MCF 10A (cell line): ENCODE measurements around the gene NEAT1. TPM values are rescaled to one million over a fixed set of nuclear protein-coding genes. Genes with fewer than 3 reads are reported as not detected.

ENCODE experiments used
- BruUV-seq: library from RNA; stranded (reverse); fragments of 400-500 nt; replicated peaks from 2 replicates; lab custom pipeline; 2021; lab: Mats Ljungman, UMichigan
- CTCF ChIA-PET: fragments of 300-600 bp; sonication (Branson Sonifier 250); formaldehyde crosslinking; extraction: SDS; loops from one replicate; lab custom pipeline; 2021; ENCODE audit warnings: antibody characterized with exemption, inconsistent platforms; lab: Yijun Ruan, JAX
- POLR2A ChIA-PET: fragments of 300-600, 350-650 bp; sonication (Branson Sonifier 250); formaldehyde crosslinking; extraction: SDS; loops from one replicate; lab custom pipeline; 2020; ENCODE audit warnings: antibody characterized with exemption, inconsistent platforms; lab: Yijun Ruan, JAX
- DNase-seq: peaks from one replicate; pipeline ENCODE4 v3.0.0-alpha.2; 2018; ENCODE audit not compliant: unreplicated experiment
- H3K27ac Mint-ChIP-seq: one replicate; pipeline ENCODE4 v1.8.0; 2022; ENCODE audit warnings: mild to moderate bottlenecking, low read depth, mixed read lengths; ENCODE audit not compliant: unreplicated experiment
- H3K27me3 Mint-ChIP-seq: one replicate; pipeline ENCODE4 v1.8.0; 2022; ENCODE audit warnings: mixed read lengths; ENCODE audit not compliant: insufficient read depth, unreplicated experiment
- H3K36me3 Mint-ChIP-seq: one replicate; pipeline ENCODE4 v1.8.0; 2022; ENCODE audit warnings: mild to moderate bottlenecking, moderate library complexity, mixed read lengths; ENCODE audit not compliant: insufficient read depth, unreplicated experiment
- H3K4me1 Mint-ChIP-seq: one replicate; pipeline ENCODE4 v1.8.0; 2022; ENCODE audit warnings: mixed read lengths; ENCODE audit not compliant: insufficient read depth, unreplicated experiment
- H3K4me3 Mint-ChIP-seq: one replicate; pipeline ENCODE4 v1.8.0; 2022; ENCODE audit warnings: mild to moderate bottlenecking, moderate library complexity, mixed read lengths; ENCODE audit not compliant: unreplicated experiment
- H3K9me3 Mint-ChIP-seq: one replicate; pipeline ENCODE4 v1.8.0; 2022; ENCODE audit warnings: mixed read lengths; ENCODE audit not compliant: unreplicated experiment
- intact Hi-C: fragments of 100-400 bp; cut with micrococcal nuclease; formaldehyde crosslinking; loops from 2 replicates; pipeline ENCODE4 v1.14.1; 2022
- total RNA-seq: library from RNA; stranded (reverse); gene quantifications from 2 replicates; pipeline ENCODE4 v1.2.3, GENCODE V29; 2022
- TF ChIP-seq, protein P1 (sequence below): fragments of 200-600 bp; IDR thresholded peaks from one replicate; pipeline ENCODE4 v1.8.0; 2022; ENCODE audit warnings: antibody characterized with exemption, mild to moderate bottlenecking; ENCODE audit not compliant: unreplicated experiment

NEAT1 gene
- total RNA-seq, 1 experiment from 2014 or later = 1,026 TPM

DNA sequence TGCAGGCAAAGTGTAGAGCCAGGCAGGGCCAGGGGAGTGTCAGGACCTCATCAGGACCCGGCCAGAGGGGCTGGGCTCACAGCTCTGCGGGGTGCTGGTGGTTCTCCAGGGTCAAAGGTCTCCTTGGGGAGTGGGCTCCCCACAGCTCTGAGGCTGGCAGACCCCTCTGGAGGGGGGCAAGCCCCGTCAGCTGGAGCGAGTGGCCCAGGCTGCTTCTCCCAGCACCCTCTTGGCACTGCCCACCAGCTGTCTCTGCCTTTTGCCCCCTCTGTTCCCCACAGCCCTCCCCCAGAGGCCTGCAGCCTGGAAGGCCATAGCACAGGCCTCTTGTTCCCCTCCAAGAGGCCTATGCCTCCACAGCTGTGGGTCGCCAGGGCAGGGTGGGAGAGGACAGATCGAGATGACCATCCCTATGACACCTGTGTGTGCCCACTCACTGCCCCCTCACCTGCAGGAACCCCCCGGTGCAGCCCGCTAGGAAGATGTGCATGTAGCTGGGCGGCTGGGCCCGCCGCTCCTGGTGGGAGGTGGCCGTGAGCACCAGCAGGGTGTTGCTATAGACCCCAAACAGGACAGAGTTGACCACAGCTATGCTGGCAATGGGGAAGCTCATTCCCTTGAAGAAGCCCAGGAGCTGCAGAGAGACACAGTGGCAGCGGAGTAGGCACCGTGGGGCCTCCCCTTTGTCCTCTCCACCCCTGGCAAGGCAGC, 43.5 kb upstream of the NEAT1 start:
- no peak for DNase-seq
- Mint-ChIP-seq H3K36me3 (peaks cover 6% of the 10 kb centered on the region), H3K27me3 (no peaks in the 10 kb centered on the region), H3K27ac (no peak overlapping the region), H3K4me3 (no peak overlapping the region), H3K4me1 (peaks cover 24% of the 10 kb centered on the region), H3K9me3 (no peaks in the 10 kb centered on the region)
- TF ChIP-seq, protein P1, sequence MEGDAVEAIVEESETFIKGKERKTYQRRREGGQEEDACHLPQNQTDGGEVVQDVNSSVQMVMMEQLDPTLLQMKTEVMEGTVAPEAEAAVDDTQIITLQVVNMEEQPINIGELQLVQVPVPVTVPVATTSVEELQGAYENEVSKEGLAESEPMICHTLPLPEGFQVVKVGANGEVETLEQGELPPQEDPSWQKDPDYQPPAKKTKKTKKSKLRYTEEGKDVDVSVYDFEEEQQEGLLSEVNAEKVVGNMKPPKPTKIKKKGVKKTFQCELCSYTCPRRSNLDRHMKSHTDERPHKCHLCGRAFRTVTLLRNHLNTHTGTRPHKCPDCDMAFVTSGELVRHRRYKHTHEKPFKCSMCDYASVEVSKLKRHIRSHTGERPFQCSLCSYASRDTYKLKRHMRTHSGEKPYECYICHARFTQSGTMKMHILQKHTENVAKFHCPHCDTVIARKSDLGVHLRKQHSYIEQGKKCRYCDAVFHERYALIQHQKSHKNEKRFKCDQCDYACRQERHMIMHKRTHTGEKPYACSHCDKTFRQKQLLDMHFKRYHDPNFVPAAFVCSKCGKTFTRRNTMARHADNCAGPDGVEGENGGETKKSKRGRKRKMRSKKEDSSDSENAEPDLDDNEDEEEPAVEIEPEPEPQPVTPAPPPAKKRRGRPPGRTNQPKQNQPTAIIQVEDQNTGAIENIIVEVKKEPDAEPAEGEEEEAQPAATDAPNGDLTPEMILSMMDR = no peak
- intact Hi-C loops = no loop called here
- ChIA-PET POLR2A (interaction anchor here (0.8 to 14.8 kb wide), 4 partner anchors 9 to 123 kb away, joined by 4 to 426 read pairs (median 182); partner anchors contain the start of genes MALAT1 and NEAT1), CTCF (interaction anchor here (0.9 to 1.7 kb wide), 3 partner anchors 38 to 138 kb away, joined by 3 to 7 read pairs (median 6); no protein-coding TSS in a partner anchor)
- BruUV-seq = no TSS peak

DNA sequence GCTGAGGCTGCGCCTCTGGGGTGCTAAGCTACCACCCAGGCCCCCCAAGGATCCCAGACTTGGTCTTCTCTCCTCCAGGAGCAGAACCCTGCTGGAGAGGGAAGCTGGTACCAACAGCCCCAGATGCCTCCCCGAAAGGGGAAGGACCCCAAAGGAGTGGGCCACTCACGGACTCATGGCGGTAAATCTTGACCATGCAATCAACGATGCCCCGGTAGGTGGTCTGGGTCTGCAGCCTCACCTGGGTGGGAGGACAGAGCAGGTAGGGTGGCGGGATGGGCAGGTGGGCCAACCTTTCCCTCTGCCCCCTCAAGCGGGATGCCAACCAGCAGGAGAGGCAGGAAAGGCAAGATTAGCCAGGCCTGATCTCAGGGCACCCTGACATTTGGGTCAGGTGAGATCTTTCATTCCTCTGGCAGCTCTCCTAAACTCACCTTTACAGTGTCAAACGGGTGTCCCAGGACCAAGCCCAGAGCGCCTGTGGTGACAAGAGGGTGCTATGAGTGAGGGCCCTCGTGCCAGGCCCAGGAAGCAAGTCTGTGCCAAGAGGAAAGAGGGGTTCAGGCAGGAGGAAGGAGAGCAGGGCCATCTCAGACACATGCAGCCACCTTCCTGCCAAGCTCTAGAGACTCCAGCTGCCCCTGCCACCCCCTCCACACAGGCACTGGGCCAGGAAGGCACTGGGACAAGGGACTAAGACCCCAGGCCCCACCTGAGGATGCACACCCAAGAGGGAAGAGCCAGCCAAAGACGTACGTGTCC, 42.7 kb upstream of the NEAT1 start:
- intact Hi-C loops = no loop called here
- CTCF ChIA-PET = interaction anchor here (0.6 to 1.7 kb wide), 6 partner anchors 13 to 122 kb away, joined by 3 to 7 read pairs (median 3); partner anchors contain the start of gene CDC42EP2

DNA sequence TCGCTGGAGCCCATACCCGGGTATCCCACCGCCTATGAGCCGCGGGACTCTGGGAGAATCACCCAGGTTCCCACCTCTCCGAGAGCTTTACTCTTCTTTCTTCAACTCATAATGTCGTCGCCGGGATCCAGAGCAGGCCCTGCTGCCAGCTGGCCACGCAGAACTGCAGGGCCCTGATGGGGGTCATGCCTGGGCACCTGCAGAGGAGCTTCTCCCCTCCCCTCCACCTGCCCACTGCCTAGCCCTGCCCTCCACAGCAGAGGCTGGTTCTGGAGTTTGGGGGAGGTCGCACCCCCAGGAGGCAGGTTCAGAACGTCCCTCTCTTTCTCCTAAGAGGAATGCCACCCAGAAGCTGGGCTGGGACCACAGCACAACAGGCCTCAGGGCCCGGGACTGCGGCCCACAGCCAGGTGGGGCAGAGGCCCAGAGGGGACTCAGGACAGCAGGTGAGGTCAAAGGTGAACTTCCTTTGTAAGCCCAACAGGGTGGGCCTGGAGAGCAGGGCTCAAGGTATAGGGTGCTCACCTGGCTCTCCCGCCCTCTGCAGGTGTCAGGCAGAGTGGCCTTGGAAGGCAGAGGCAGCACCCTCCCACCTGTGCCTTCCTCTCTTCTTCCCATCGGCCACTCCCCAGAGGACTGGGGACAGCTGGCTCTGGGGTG, 42.0 kb upstream of the NEAT1 start:
- intact Hi-C loops = no loop called here
- H3K36me3 Mint-ChIP-seq = peaks cover 6% of the 10 kb centered on the region
- ChIA-PET POLR2A (interaction anchor here (0.6 to 14.8 kb wide), 9 partner anchors 10 to 144 kb away, joined by 3 to 426 read pairs (median 8); partner anchors contain the start of genes MALAT1, NEAT1 and SCYL1), CTCF (interaction anchor here (0.6 to 1.7 kb wide), 5 partner anchors 14 to 111 kb away, joined by 3 to 7 read pairs (median 3); no protein-coding TSS in a partner anchor)
- H3K4me1 Mint-ChIP-seq = peaks cover 26% of the 10 kb centered on the region
- H3K4me3 Mint-ChIP-seq = no peak overlapping the region
- TF ChIP-seq, protein P1 = no peak
- no peaks in the 10 kb centered on the region for H3K27me3 Mint-ChIP-seq
- DNase-seq = no peak
- H3K27ac Mint-ChIP-seq = no peak overlapping the region
- BruUV-seq = no TSS peak
- H3K9me3 Mint-ChIP-seq = no peaks in the 10 kb centered on the region

More for the DNA sequence above, 42.7 kb upstream of the NEAT1 start:
- TF ChIP-seq, protein P1 = no peak
- Mint-ChIP-seq H3K4me1 (peaks cover 30% of the 10 kb centered on the region), H3K36me3 (peaks cover 6% of the 10 kb centered on the region), H3K27ac (no peak overlapping the region), H3K4me3 (no peak overlapping the region), H3K27me3 (no peaks in the 10 kb centered on the region), H3K9me3 (no peaks in the 10 kb centered on the region)
- POLR2A ChIA-PET = interaction anchor here (5.0 to 14.8 kb wide), 3 partner anchors 10 to 122 kb away, joined by 21 to 426 read pairs (median 342); partner anchors contain the start of genes MALAT1 and NEAT1
- DNase-seq = no peak
- no TSS peak for BruUV-seq
